ENCODE data around the gene ATP2A2.

The ATP2A2 gene

GRCh38 chr12:110304061-110304551, 23.1 kb downstream of the ATP2A2 start:
- H3K27ac ChIP-seq, result peak overlapping the region; percentile 15; the same call in 1 of the 2 replicates
- no peak for TF ChIP-seq CTCF (conservative IDR thresholded peaks at IDR 0.05)

GRCh38 chr12:110307372-110307771, 26.3 kb downstream of the ATP2A2 start:
- H3K27ac ChIP-seq, result no peak overlapping the region
- TF ChIP-seq CTCF (conservative IDR thresholded peaks at IDR 0.05), result no peak

GRCh38 chr12:110310763-110311162, 29.7 kb downstream of the ATP2A2 start:
- TF ChIP-seq CTCF (conservative IDR thresholded peaks at IDR 0.05), result no peak
- H3K27ac ChIP-seq, result no peak overlapping the region

DNA sequence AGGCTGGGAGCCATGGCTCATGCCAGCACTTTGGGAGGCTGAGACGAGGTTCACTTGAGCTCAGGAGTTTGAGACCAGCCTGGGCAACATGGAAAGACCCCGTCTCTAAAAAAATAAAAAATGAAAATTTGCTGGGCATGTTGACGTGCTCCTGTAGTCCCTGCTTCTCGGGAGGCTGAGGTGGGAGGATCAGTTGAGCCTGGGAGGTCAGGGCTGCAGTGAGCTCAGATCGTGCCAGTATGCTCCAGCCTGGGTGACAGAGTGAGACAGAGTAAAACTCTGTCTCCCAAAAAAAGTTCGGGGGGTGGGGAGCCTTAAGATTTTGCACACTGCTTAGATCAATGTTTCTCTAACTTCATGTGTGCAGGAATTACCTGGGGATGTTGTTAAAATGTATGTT, 30.9 kb downstream of the ATP2A2 start:
- H3K27ac ChIP-seq, result no peak overlapping the region
- no peak for TF ChIP-seq CTCF (conservative IDR thresholded peaks at IDR 0.05)

GRCh38 chr12:110312581-110313360, 31.7 kb downstream of the ATP2A2 start:
- peak overlapping the region; percentile 8; the same call in 1 of the 2 replicates for H3K27ac ChIP-seq
- TF ChIP-seq CTCF (conservative IDR thresholded peaks at IDR 0.05), result no peak

GRCh38 chr12:110314308-110314707, 33.3 kb downstream of the ATP2A2 start:
- TF ChIP-seq CTCF (conservative IDR thresholded peaks at IDR 0.05), result no peak
- no peak overlapping the region for H3K27ac ChIP-seq

- no peak for TF ChIP-seq CTCF (conservative IDR thresholded peaks at IDR 0.05)
- no peak overlapping the region for H3K27ac ChIP-seq
Observed at GRCh38 chr12:110316861-110317260, 35.8 kb downstream of the ATP2A2 start.
